ENCODE measurements around the gene IQGAP3. TPM values are rescaled to one million over a fixed set of nuclear protein-coding genes. Genes with fewer than 3 reads are reported as not detected.

IQGAP3 gene
- total RNA-seq, 2 donors from 2014 or later: 13.6 to 22.5 TPM

GRCh38 chr1:156504821-156505678, 67.3 kb downstream of the IQGAP3 start:
- peaks cover 4 to 5% of the 10 kb centered on the region in 2 donors for H3K36me3 Mint-ChIP-seq (ENCODE audit: insufficient read depth in 2 of 2)
- peak overlapping the region; percentile 77 to 91 for H3K4me3 Mint-ChIP-seq
- H3K9me3 Mint-ChIP-seq: peaks cover 0 to 2% of the 10 kb centered on the region in 2 donors
- DNase-seq: peak; percentile 96 to 97
- H3K4me1 Mint-ChIP-seq (ENCODE audit: low read depth): peaks cover 76% of the 10 kb centered on the region
- no peaks in the 10 kb centered on the region for H3K27me3 Mint-ChIP-seq (ENCODE audit: low read depth)
- peak overlapping the region; percentile 90 for H3K27ac Mint-ChIP-seq
- ATAC-seq (replicated peaks in 1 of 2): peak; percentile 53 to 54

DNA sequence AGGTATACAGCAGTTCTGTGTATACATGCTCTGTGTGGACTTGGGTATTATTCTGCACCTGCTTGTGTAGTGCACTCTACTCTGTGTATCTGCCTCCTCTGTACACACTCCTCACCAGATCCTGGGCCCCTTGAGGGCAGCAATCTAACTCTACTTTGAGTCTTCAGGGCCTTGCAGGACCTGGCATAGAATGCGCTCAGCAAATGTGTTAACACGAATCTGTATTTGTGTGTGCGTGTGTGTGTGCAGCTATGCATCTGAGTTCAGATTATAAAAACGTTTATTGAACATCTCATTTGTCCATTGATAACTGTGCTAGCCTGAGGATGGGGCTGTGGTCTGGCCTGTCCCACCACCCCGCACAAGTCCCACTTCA, 67.9 kb downstream of the IQGAP3 start:
- peaks cover 71% of the 10 kb centered on the region for H3K4me1 Mint-ChIP-seq (ENCODE audit: low read depth)
- ATAC-seq (replicated peaks in 1 of 2): peak; percentile 5 to 22
- peak overlapping the region; percentile 90 for H3K27ac Mint-ChIP-seq
- H3K4me3 Mint-ChIP-seq: peak overlapping the region; percentile 77 to 91
- H3K9me3 Mint-ChIP-seq: peaks cover 0 to 2% of the 10 kb centered on the region in 2 donors
- DNase-seq: peak in 1 of 2 donors; percentile 58
- no peaks in the 10 kb centered on the region for H3K27me3 Mint-ChIP-seq (ENCODE audit: low read depth)
- H3K36me3 Mint-ChIP-seq (ENCODE audit: insufficient read depth in 2 of 2): peaks cover 5% of the 10 kb centered on the region in 2 donors

- peaks cover 5% of the 10 kb centered on the region in 2 donors for H3K36me3 Mint-ChIP-seq (ENCODE audit: insufficient read depth in 2 of 2)
- ATAC-seq (replicated peaks in 1 of 2): no peak
- peaks cover 0 to 2% of the 10 kb centered on the region in 2 donors for H3K9me3 Mint-ChIP-seq
- H3K4me1 Mint-ChIP-seq (ENCODE audit: low read depth): peaks cover 69% of the 10 kb centered on the region
- H3K27ac Mint-ChIP-seq: peak overlapping the region; percentile 90
- no peak for DNase-seq
- H3K27me3 Mint-ChIP-seq (ENCODE audit: low read depth): no peaks in the 10 kb centered on the region
- peak overlapping the region; percentile 77 to 91 for H3K4me3 Mint-ChIP-seq
These were observed 68.5 kb downstream of the IQGAP3 start for GRCh38 chr1:156503698-156504437.

DNA sequence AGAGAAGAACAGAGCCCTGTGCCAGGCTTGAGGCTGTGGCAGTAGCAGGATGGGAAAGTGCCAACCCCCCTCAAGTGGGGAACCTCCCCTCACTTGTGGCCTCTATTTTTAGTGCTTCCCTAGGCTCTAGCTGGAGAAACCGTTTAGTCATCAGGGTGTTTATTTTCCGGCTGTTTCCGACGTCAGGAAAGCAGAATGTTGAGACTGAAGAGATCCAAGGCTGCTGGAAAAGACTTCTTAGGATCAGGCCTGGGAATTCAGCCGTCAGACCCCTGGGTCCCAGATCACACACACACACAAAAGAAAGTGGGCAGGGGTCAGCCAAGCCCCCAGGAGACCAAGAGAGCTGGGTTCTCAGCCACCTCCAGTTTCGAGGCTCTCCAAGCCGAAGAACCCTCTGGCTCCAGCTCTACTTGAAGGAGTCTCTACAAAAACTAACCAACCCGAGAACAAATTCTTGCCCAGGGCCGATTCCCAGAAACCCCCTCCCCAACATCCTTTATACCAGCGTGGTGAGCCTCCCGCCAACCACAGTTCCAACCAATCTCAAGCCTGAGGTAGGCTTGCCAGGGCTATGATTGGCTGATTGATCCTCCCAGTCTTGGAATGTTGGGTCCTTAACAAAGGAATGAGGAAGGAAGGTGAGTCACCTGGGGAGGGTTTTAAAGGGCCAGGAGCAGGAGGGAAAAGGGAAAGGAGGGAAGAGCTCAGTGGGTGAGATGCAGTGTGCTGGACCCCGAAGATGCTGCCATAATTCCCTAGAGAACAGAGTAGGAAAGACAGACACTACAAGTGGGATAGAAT, 69.3 kb downstream of the IQGAP3 start:
- ATAC-seq (replicated peaks in 1 of 2): no peak
- Mint-ChIP-seq H3K27me3 (ENCODE audit: low read depth) (no peaks in the 10 kb centered on the region), H3K9me3 (peaks cover 0 to 2% of the 10 kb centered on the region in 2 donors), H3K4me1 (ENCODE audit: low read depth) (peaks cover 69% of the 10 kb centered on the region), H3K36me3 (ENCODE audit: insufficient read depth in 2 of 2) (peaks cover 5% of the 10 kb centered on the region in 2 donors), H3K27ac (peak overlapping the region; percentile 90), H3K4me3 (peak overlapping the region; percentile 85 to 91)
- DNase-seq: no peak

DNA sequence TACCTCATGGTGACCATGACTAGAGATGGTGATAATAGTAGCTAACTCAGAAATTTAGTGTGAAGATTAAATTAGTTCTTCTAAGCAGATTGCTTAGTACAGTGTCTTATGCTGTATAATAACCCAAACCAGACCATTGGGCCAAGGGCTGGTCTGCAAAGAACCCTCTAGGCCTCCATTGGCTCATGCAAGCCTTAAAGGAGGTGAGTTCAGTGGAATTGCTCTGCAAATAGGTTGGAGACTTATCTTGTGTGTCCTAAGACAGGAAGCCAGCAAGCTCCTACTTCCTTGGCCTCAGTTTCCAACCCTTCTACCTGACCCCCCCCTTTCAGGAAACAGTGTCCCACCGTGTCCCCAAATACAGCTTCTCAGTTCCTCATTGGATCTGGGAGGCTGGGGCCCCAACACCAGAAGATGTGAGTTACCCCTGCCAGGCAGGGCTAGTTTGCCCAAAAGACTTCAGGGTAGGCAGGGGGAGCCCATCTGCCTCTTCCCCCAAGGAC, 69.9 kb downstream of the IQGAP3 start:
- H3K27ac Mint-ChIP-seq: peak overlapping the region; percentile 90
- peak overlapping the region; percentile 85 to 91 for H3K4me3 Mint-ChIP-seq
- peaks cover 0 to 2% of the 10 kb centered on the region in 2 donors for H3K9me3 Mint-ChIP-seq
- no peaks in the 10 kb centered on the region for H3K27me3 Mint-ChIP-seq (ENCODE audit: low read depth)
- ATAC-seq (replicated peaks in 1 of 2) (no peak), DNase-seq (no peak)
- H3K36me3 Mint-ChIP-seq (ENCODE audit: insufficient read depth in 2 of 2): peaks cover 5% of the 10 kb centered on the region in 2 donors
- H3K4me1 Mint-ChIP-seq (ENCODE audit: low read depth): peaks cover 72% of the 10 kb centered on the region

- ATAC-seq (replicated peaks in 1 of 2): peak; percentile 75 to 76
- peaks cover 0 to 2% of the 10 kb centered on the region in 2 donors for H3K9me3 Mint-ChIP-seq
- H3K4me3 Mint-ChIP-seq: peak overlapping the region; percentile 85 to 91
- peak; percentile 92 to 95 for DNase-seq
- peak overlapping the region; percentile 80 for H3K27ac Mint-ChIP-seq
- H3K4me1 Mint-ChIP-seq (ENCODE audit: low read depth): peaks cover 77% of the 10 kb centered on the region
- no peaks in the 10 kb centered on the region for H3K27me3 Mint-ChIP-seq (ENCODE audit: low read depth)
- peaks cover 6 to 8% of the 10 kb centered on the region in 2 donors for H3K36me3 Mint-ChIP-seq (ENCODE audit: insufficient read depth in 2 of 2)
These were observed 71.4 kb downstream of the IQGAP3 start for GRCh38 chr1:156500793-156501506.

- no peaks in the 10 kb centered on the region for H3K27me3 Mint-ChIP-seq (ENCODE audit: low read depth)
- H3K36me3 Mint-ChIP-seq (ENCODE audit: insufficient read depth in 2 of 2): peaks cover 6 to 8% of the 10 kb centered on the region in 2 donors
- DNase-seq: no peak
- H3K4me3 Mint-ChIP-seq: peak within 1 kb of the TSS; percentile 85 to 91
- peaks cover 77% of the 10 kb centered on the region for H3K4me1 Mint-ChIP-seq (ENCODE audit: low read depth)
- peak in 1 of 2 donors; percentile 0 for ATAC-seq (replicated peaks in 1 of 2)
- H3K9me3 Mint-ChIP-seq: peaks cover 0 to 2% of the 10 kb centered on the region in 2 donors
- peak within 1 kb of the TSS; percentile 80 for H3K27ac Mint-ChIP-seq
These were observed 71.9 kb downstream of the IQGAP3 start, which contains the start of gene MEF2D for GRCh38 chr1:156500543-156500792. Gene MEF2D, minus strand, starts transcription at chr1:156500775. Its CDS starts 17,483 bp downstream, at chr1:156483292.

GRCh38 chr1:156499842-156500542, 72.4 kb downstream of the IQGAP3 start:
- H3K9me3 Mint-ChIP-seq: no peaks in the 10 kb centered on the region

DNA sequence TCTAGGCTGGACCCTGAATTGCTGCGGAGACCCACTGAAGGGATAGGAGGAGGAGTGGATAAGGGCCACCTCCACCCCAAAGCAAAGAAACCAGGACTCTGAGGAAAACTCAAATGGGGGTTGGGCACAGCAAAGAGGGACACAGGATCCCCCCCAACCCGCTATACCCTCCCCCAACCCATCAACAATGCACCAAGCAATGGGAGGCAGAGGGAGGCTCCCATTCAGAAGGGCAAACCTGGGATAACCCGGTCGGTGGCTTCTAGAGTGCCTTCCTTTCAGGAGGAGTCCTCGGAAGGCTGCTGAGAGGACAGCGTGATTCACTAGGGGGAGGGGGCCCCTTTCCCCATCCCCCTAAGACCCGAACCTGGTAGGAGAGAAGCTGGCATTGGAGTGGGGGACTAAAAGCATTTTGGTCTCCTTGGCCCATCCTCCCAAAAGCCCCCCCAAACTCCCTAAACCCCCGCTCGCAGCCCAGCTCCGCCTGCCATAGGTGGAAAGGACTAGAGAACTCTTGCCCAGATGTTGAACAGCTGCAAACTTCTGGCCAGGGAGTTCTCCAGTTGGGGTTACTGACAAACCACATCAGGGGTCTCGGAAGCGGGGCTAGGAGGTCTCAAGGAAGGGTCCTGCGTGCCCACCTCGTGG, 73.0 kb downstream of the IQGAP3 start:
- no peaks in the 10 kb centered on the region for H3K9me3 Mint-ChIP-seq
- DNase-seq (no peak), ATAC-seq (replicated peaks in 1 of 2) (no peak)
- H3K4me1 Mint-ChIP-seq (ENCODE audit: low read depth): peaks cover 75% of the 10 kb centered on the region
- no peak overlapping the region for H3K27ac Mint-ChIP-seq
- no peaks in the 10 kb centered on the region for H3K27me3 Mint-ChIP-seq (ENCODE audit: low read depth)
- peak overlapping the region; percentile 80 to 91 for H3K4me3 Mint-ChIP-seq
- peaks cover 8% of the 10 kb centered on the region in 2 donors for H3K36me3 Mint-ChIP-seq (ENCODE audit: insufficient read depth in 2 of 2)

More at GRCh38 chr1:156499842-156500542, 72.4 kb downstream of the IQGAP3 start:
- Mint-ChIP-seq H3K27me3 (ENCODE audit: low read depth) (no peaks in the 10 kb centered on the region), H3K4me1 (ENCODE audit: low read depth) (peaks cover 77% of the 10 kb centered on the region), H3K27ac (peak overlapping the region; percentile 59), H3K4me3 (peak overlapping the region; percentile 80 to 91), H3K36me3 (ENCODE audit: insufficient read depth in 2 of 2) (peaks cover 8% of the 10 kb centered on the region in 2 donors)
- DNase-seq (peak in 1 of 2 donors; percentile 53), ATAC-seq (replicated peaks in 1 of 2) (no peak)

DNA sequence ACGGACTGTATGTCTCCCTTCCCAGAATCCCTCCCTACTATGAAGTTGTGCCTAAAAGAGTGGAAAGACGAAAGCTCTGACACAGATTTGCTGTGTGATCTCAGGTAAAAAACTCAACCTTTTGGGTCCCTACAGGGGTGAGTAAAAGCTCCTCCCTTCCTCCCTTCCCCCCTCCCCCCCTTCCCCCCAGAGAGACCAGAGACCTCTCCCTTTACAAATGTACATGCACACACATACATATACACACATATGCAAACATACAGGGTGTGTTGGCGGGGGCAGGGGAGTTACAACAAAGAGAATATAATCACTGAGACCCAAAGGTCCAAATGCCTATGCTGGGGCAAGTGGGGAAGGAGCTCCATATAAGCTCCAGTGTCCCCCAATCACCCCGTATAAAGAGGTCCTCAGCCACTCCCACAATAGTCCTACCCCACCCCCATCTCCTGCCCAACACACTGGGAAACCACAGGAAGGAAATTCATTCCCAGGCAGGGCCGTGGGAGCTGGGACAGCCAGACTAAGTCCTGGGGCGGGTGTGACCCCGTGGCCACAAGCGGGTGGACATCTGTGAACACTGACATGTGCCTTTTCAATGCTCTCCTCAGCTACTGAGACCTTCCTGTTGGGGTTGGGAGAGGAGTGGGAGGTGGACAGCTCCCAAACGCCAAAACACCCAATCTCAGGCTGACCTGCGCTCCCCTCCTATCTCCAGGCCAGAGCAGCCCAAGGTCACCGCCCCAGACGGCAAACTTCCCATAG, 73.8 kb downstream of the IQGAP3 start:
- Mint-ChIP-seq H3K4me3 (peak overlapping the region; percentile 80 to 91), H3K36me3 (ENCODE audit: insufficient read depth in 2 of 2) (peaks cover 8% of the 10 kb centered on the region in 2 donors), H3K27ac (no peak overlapping the region), H3K27me3 (ENCODE audit: low read depth) (no peaks in the 10 kb centered on the region), H3K4me1 (ENCODE audit: low read depth) (peaks cover 75% of the 10 kb centered on the region), H3K9me3 (no peaks in the 10 kb centered on the region)
- no peak for DNase-seq
- ATAC-seq (replicated peaks in 1 of 2): no peak
